ENCODE data around the gene RAB31.

- no peak for TF ChIP-seq CTCF (conservative IDR thresholded peaks at IDR 0.05; ENCODE audit: low read depth, low read length)
- no peak for TF ChIP-seq EZH2 (IDR thresholded peaks at IDR 0.05; ENCODE audit: borderline replicate concordance, low read depth, low read length, poor library complexity, severe bottlenecking)
These were observed 106.3 kb downstream of the RAB31 start for GRCh38 chr18:9814431-9814830.
